OCI-LY1 (cell line): ENCODE results near the gene CHMP4B.

Source experiments
- H2AFZ ChIP-seq: fragments of 200-600 bp; sonication (generic), shearing (Covaris generic); 2 replicates; pipeline ENCODE4 v1.6.0; 2014; ENCODE audit warnings: antibody characterized with exemption, mild to moderate bottlenecking, low read length
- H3F3A ChIP-seq: fragments of 200-600 bp; sonication (generic), shearing (Covaris generic); 2 replicates; pipeline ENCODE4 v1.6.0; 2014; ENCODE audit warnings: mild to moderate bottlenecking, antibody characterized with exemption, low read length, moderate library complexity; ENCODE audit not compliant: insufficient read depth
- H3K27ac ChIP-seq: fragments of 200-600 bp; sonication (generic); 2 replicates; pipeline ENCODE4 v1.5.1; 2014; ENCODE audit warnings: low read length, mixed run types, mild to moderate bottlenecking, low read depth; ENCODE audit not compliant: poor library complexity, severe bottlenecking
- H3K27me3 ChIP-seq: fragments of 200-600 bp; sonication (generic); 2 replicates; pipeline ENCODE4 v1.6.0; 2014; ENCODE audit warnings: antibody characterized with exemption, mild to moderate bottlenecking, low read length, moderate library complexity; ENCODE audit not compliant: insufficient read depth
- H3K36me3 ChIP-seq: fragments of 200-600 bp; sonication (generic); 2 replicates; pipeline ENCODE4 v1.6.1; 2014; ENCODE audit warnings: mild to moderate bottlenecking, antibody characterized with exemption, low read length, moderate library complexity, mixed read lengths; ENCODE audit not compliant: insufficient read depth
- H3K4me1 ChIP-seq: fragments of 200-600 bp; sonication (generic); 2 replicates; pipeline ENCODE4 v1.5.1; 2014; ENCODE audit warnings: mild to moderate bottlenecking, low read length, moderate library complexity; ENCODE audit not compliant: insufficient read depth, severe bottlenecking
- H3K4me2 ChIP-seq: fragments of 200-600 bp; sonication (generic), shearing (Covaris generic); 2 replicates; pipeline ENCODE4 v1.6.1; 2014; ENCODE audit warnings: low read length
- H3K4me3 ChIP-seq: fragments of 200-600 bp; sonication (generic); 2 replicates; pipeline ENCODE4 v1.5.1; 2014; ENCODE audit warnings: low read length, low read depth, mild to moderate bottlenecking, mixed read lengths; ENCODE audit not compliant: poor library complexity, severe bottlenecking
- H3K79me2 ChIP-seq: fragments of 200-600 bp; shearing (Covaris generic); 2 replicates; pipeline ENCODE4 v1.6.1; 2016; ENCODE audit warnings: mixed run types, low read length, mixed read lengths; ENCODE audit not compliant: insufficient read depth
- H3K9ac ChIP-seq: fragments of 200-600 bp; sonication (generic), shearing (Covaris generic); 2 replicates; pipeline ENCODE4 v1.6.1; 2014; ENCODE audit warnings: mild to moderate bottlenecking, low read length, mixed read lengths
- H3K9me2 ChIP-seq: fragments of 200-600 bp; sonication (generic), shearing (Covaris generic); 2 replicates; pipeline ENCODE4 v1.6.1; 2014; ENCODE audit warnings: low read depth, mild to moderate bottlenecking, low read length, mixed read lengths
- H3K9me3 ChIP-seq: fragments of 200-600 bp; shearing (Covaris generic); 2 replicates; pipeline ENCODE4 v1.6.1; 2014; ENCODE audit warnings: low read length, mixed read lengths
- H4K20me1 ChIP-seq: fragments of 200-600 bp; sonication (generic), shearing (Covaris generic); 2 replicates; pipeline ENCODE4 v1.6.0; 2016; ENCODE audit warnings: mild to moderate bottlenecking, low read length; ENCODE audit not compliant: insufficient read depth
- EZH2 ChIP-seq: fragments of 200-600 bp; sonication (generic), shearing (Covaris generic); IDR thresholded peaks from 2 replicates; pipeline ENCODE4 v1.8.0; 2017; ENCODE audit warnings: borderline replicate concordance, mixed run types, mild to moderate bottlenecking, antibody characterized with exemption, low read length, moderate library complexity, mixed read lengths
- TF ChIP-seq, protein P1 (sequence below): fragments of 200-600 bp; sonication (generic), shearing (Covaris generic); IDR thresholded peaks from 2 replicates; pipeline ENCODE4 v1.5.1; 2017; ENCODE audit warnings: mild to moderate bottlenecking, antibody characterized with exemption, low read length, moderate library complexity, mixed read lengths

CHMP4B gene

DNA sequence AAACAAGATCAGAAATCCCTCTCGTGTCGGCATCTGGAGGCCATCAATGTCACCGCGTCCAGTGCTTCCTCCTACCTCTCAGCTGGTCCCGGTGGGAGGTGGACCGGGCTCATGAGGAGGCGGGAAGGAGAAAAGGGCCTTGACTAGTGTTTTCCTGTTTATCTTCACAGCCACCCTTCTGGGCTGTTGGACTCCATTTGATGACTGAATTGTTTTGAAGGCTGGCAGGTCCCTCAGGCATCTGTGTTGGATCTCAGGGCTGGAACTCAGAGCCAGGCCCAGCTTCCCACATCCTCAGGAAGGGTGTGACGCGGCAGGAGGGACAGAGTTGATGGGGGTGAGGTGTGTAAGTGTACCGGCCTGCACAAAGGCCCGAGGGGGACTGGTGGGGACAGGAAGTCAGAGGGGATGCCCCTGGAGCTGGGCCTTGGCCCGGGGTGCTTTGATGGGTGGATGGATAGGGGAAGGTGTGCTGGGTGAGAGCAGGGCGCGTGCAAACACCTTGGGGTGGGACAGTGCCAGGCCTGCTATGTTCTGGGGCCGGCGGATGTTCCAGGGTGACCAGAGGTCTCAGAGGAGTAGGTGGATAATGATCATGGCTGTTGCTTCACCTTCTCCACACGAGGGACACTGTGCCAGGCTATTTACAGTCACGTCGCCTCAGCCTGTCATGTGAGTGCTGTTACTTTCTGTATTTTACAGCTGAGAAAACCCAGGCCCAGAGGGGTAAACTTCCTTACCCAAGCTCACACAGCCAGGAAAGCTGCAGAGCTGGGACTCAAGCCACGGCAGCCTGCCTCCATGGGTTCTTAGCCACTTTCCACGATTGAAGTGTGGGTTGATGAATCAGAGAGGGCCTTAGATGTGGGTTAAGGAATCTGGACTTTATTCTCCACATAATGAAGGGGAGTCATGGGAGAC is 17.9 kb upstream of the CHMP4B start:
- Histone ChIP-seq H3K27ac (no peak overlapping the region), H3K9ac (no peak overlapping the region), H3K9me2 (no peaks in the 10 kb centered on the region), H3K27me3 (no peaks in the 10 kb centered on the region), H3K4me1 (no peaks in the 10 kb centered on the region), H3K4me2 (no peak overlapping the region), H2AFZ (no peak overlapping the region), H3K9me3 (no peaks in the 10 kb centered on the region), H3K79me2 (no peaks in the 10 kb centered on the region), H4K20me1 (no peaks in the 10 kb centered on the region), H3K4me3 (no peak overlapping the region), H3F3A (no peaks in the 10 kb centered on the region), H3K36me3 (no peaks in the 10 kb centered on the region)
- TF ChIP-seq EZH2: no peak
- TF ChIP-seq, protein P1, sequence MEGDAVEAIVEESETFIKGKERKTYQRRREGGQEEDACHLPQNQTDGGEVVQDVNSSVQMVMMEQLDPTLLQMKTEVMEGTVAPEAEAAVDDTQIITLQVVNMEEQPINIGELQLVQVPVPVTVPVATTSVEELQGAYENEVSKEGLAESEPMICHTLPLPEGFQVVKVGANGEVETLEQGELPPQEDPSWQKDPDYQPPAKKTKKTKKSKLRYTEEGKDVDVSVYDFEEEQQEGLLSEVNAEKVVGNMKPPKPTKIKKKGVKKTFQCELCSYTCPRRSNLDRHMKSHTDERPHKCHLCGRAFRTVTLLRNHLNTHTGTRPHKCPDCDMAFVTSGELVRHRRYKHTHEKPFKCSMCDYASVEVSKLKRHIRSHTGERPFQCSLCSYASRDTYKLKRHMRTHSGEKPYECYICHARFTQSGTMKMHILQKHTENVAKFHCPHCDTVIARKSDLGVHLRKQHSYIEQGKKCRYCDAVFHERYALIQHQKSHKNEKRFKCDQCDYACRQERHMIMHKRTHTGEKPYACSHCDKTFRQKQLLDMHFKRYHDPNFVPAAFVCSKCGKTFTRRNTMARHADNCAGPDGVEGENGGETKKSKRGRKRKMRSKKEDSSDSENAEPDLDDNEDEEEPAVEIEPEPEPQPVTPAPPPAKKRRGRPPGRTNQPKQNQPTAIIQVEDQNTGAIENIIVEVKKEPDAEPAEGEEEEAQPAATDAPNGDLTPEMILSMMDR: no peak

DNA sequence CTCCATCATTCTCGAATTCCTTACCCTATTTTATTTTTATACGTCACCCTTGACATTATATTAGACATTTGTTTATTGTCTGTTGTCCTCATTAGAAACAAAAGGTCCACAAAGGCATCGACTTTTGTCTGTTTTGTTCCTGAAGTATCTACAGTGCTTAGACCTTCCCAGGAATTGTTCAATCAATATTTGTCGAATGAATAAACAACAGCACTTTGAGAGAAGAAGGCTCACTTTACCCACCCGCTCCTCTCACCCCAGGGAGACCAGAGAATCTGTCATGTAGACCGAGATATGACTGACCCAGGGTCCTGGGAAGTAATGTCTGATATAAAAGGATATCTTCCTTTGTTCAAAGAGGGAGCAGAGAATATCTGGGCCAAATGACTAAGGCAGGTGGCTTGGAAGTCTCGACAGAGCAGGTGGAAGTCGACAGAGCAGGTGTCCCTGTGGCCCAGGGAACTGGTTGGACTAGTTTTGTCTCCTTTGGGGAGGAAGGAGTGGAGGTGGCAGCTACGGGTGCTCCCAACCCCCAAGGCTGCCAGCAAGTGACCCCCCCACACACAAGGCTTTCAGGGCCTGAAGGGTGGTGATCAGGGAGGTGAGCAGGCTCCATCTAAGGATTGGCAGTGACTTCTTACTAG is 14.8 kb upstream of the CHMP4B start:
- Histone ChIP-seq H3K79me2 (no peaks in the 10 kb centered on the region), H3K27ac (no peak overlapping the region), H3K4me2 (no peak overlapping the region), H3K27me3 (no peaks in the 10 kb centered on the region), H2AFZ (no peak overlapping the region), H4K20me1 (no peaks in the 10 kb centered on the region), H3K4me3 (no peak overlapping the region), H3K9ac (no peak overlapping the region), H3K9me3 (no peaks in the 10 kb centered on the region), H3K4me1 (no peaks in the 10 kb centered on the region), H3K36me3 (no peaks in the 10 kb centered on the region), H3K9me2 (no peaks in the 10 kb centered on the region), H3F3A (no peaks in the 10 kb centered on the region)
- no peak for TF ChIP-seq EZH2
- TF ChIP-seq, protein P1: no peak

DNA sequence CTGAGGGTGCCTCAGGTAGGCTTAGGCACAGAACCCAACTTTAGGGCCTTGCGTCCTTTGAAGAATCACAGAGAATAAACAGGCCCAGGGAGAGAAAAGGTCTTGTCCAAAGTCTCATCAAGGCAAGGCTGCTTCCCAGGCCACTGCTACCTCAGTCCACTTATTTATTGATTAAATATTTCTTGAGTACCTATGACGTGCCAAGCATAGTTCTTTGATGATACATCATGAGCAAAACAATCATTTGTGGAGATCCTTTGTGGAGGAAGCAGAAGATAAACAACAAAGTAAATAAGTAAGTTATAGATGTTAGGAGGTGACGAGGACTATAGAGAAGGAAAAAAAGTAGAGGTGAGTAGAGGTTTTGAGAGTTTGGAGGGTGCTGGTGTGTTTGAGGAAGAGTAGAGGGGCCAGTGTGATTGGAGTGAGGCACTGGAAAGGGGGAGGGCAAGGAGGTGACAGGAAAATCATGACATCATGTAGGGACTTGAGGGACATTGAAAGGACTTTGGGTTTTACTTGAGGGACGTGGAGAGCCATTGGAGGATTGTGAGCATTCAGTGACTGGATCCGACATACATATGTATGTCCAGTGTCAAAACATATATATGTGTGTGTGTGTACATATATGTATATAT is 14.1 kb upstream of the CHMP4B start:
- Histone ChIP-seq H3K27me3 (no peaks in the 10 kb centered on the region), H3K79me2 (no peaks in the 10 kb centered on the region), H3K4me2 (no peak overlapping the region), H2AFZ (no peak overlapping the region), H3K36me3 (no peaks in the 10 kb centered on the region), H3F3A (no peaks in the 10 kb centered on the region), H3K9me3 (no peaks in the 10 kb centered on the region), H3K27ac (no peak overlapping the region), H3K9me2 (no peaks in the 10 kb centered on the region), H3K4me1 (no peaks in the 10 kb centered on the region), H3K4me3 (no peak overlapping the region), H4K20me1 (no peaks in the 10 kb centered on the region), H3K9ac (no peak overlapping the region)
- TF ChIP-seq, protein P1: no peak
- no peak for TF ChIP-seq EZH2
